ENCODE data around the gene ERICH2.
A peak's percentile ranks its signal among the peaks of the same experiment; 100 is the strongest.

The ERICH2 gene

GRCh38 chr2:170817093-170818035 lies 47.2 kb downstream of the ERICH2 start:
- peaks cover 81 to 94% of the 10 kb centered on the region in 2 donors for H3K27me3 ChIP-seq (ENCODE audit: control insufficient read depth in 1 of 2, insufficient read depth in 2 of 2, low read length in 2 of 2)
- peak overlapping the region; percentile 65 to 69 for H3K4me3 ChIP-seq (ENCODE audit: low read length in 2 of 2)
- H3K27ac ChIP-seq (ENCODE audit: low read length), result no peak overlapping the region
- no peaks in the 10 kb centered on the region for H3K9me3 ChIP-seq (ENCODE audit: control insufficient read depth in 2 of 2, low read length in 2 of 2)
- peaks cover 72% of the 10 kb centered on the region for H3K4me1 ChIP-seq (ENCODE audit: control insufficient read depth, insufficient read depth, low read length)
- no peaks in the 10 kb centered on the region for H3K36me3 ChIP-seq (ENCODE audit: control insufficient read depth in 2 of 2, insufficient read depth in 2 of 2, low read length in 2 of 2)
- no peak overlapping the region for H3K9ac ChIP-seq (ENCODE audit: low read length in 2 of 2)

GRCh38 chr2:170818036-170818751 lies 48.0 kb downstream of the ERICH2 start:
- H3K4me1 ChIP-seq (ENCODE audit: control insufficient read depth, insufficient read depth, low read length), result peaks cover 77% of the 10 kb centered on the region
- H3K4me3 ChIP-seq (ENCODE audit: low read length in 2 of 2), result peak overlapping the region; percentile 65 to 69
- H3K9me3 ChIP-seq (ENCODE audit: control insufficient read depth in 2 of 2, low read length in 2 of 2), result no peaks in the 10 kb centered on the region
- no peaks in the 10 kb centered on the region for H3K36me3 ChIP-seq (ENCODE audit: control insufficient read depth in 2 of 2, insufficient read depth in 2 of 2, low read length in 2 of 2)
- no peak overlapping the region for H3K27ac ChIP-seq (ENCODE audit: low read length)
- H3K9ac ChIP-seq (ENCODE audit: low read length in 2 of 2), result no peak overlapping the region
- H3K27me3 ChIP-seq (ENCODE audit: control insufficient read depth in 1 of 2, insufficient read depth in 2 of 2, low read length in 2 of 2), result peaks cover 82 to 99% of the 10 kb centered on the region in 2 donors

DNA sequence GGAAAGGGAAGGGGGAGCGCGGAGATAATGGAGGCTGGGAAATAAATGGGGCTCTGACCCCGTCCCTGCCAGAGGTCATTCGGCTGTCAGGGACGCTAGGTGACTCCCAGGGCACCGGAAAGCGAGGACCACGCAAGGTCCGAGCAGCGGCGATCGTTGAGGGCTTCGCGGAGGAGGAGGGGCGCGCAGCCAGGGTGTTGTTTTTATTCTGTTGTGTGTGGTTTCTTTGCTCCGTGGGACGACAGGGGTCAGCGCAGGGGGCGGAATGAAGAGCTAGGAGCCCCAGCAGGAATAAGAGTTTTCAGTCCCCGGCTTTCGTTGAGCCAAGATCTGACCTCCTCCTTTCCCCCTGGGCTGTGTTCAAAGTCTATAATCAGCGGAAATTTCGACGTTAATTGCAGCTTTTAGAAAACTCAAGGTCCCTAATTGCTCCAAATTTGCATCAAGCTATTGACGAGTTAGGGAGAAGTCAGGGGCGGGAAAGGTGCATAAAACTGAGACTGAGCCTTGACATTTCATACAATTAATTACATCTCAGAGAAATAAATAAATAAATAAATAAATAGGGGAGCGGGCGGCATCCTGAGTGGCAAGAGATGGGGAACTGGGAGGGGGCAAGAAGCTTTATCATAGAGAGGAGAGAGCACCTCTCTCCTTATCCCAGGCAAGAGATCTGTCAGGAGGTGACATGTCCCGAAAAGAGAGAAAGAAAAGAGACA lies 48.7 kb downstream of the ERICH2 start:
- Histone ChIP-seq H3K36me3 (ENCODE audit: control insufficient read depth in 2 of 2, insufficient read depth in 2 of 2, low read length in 2 of 2) (no peaks in the 10 kb centered on the region), H3K4me3 (ENCODE audit: low read length in 2 of 2) (peak overlapping the region in 1 of 2 donors; percentile 69), H3K9me3 (ENCODE audit: control insufficient read depth in 2 of 2, low read length in 2 of 2) (no peaks in the 10 kb centered on the region), H3K4me1 (ENCODE audit: control insufficient read depth, insufficient read depth, low read length) (peaks cover 80% of the 10 kb centered on the region), H3K27me3 (ENCODE audit: control insufficient read depth in 1 of 2, insufficient read depth in 2 of 2, low read length in 2 of 2) (peaks cover 78 to 97% of the 10 kb centered on the region in 2 donors), H3K9ac (ENCODE audit: low read length in 2 of 2) (no peak overlapping the region), H3K27ac (ENCODE audit: low read length) (no peak overlapping the region)

DNA sequence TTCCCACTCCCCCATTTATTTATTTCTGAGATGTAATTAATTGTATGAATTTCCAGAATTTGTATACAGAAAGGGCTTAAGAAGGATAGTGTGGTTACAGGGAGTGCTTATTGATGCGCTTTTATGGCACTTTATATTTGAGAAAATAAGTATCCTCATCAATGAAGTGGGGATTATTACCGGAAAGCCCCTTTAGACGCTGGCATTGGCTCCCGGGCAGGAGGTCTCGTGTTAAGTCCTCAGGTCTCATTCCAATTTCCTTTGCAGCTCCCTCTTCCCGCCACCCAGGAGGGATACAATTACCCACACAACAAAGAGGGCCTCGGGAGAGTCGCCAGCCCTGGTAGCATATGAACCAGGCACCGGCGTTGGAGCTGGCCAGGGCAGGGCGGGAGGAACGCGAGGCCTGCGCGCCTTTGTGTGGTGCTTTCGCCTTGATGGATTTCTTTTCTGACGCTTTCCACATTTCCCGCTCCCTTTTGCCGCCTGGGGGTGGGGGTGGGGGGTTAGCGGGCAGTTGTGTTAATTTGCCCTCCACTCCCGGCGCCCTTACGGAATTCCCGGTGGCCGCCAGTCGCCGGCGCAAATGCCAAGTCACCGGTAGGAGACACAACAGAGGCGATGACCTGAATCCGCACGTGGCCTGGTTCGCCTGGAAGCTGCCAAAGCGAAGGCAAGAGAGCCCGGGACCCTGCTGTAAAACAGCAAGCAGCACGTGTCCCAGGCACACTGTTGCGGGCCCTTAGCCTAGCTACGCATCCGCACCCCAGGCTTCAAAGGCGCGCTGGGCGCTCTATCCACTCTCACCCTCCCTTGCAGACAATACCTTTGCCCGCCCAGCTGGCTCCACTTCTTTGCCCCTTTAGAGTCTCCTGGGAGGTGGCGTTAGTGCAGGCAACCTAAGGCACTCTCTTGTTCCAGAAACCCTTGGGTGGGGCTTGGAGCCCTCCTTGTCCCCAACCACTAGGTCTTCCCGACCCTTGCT lies 49.8 kb downstream of the ERICH2 start:
- Histone ChIP-seq H3K27me3 (ENCODE audit: control insufficient read depth in 1 of 2, insufficient read depth in 2 of 2, low read length in 2 of 2) (peaks cover 76 to 95% of the 10 kb centered on the region in 2 donors), H3K9ac (ENCODE audit: low read length in 2 of 2) (no peak overlapping the region), H3K9me3 (ENCODE audit: control insufficient read depth in 2 of 2, low read length in 2 of 2) (no peaks in the 10 kb centered on the region), H3K36me3 (ENCODE audit: control insufficient read depth in 2 of 2, insufficient read depth in 2 of 2, low read length in 2 of 2) (no peaks in the 10 kb centered on the region), H3K27ac (ENCODE audit: low read length) (no peak overlapping the region), H3K4me1 (ENCODE audit: control insufficient read depth, insufficient read depth, low read length) (peaks cover 78% of the 10 kb centered on the region), H3K4me3 (ENCODE audit: low read length in 2 of 2) (peak overlapping the region; percentile 10 to 61)

DNA sequence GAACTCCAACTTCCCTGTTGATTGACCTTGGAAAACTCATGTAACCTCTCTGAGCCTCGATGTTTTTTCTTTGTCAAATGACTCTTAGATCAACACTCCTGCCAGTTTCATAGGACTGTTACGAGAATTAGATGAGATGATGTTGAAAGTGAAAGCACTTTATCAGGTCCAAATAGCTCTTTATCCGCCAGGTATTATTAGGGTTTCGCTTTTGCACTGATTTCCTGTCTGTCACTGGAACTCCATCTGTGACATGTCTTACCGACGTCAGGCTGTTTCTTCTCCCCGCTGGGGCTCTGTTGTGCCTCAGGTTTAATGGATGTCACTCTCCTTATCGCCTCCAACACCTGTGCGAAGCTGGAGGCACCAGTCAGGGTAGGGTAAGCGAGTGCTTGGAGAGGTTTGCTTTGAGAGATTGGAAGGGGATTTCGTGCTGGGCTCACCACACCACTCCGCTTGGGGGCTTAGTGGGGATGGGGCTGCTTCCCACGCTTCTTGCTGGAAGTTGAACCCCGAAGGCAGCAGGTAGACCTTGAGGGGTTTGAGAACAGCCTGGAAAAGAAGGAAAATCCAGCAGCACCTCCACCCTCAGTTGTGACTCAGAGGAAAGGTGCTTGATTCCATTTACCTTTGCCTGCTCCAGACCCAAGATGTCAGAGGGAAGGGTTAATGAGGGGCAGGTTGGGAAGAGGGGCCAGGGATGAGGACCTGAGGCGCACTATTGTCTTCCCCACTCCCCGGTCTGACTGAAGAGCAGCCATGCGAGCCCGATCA lies 50.8 kb downstream of the ERICH2 start:
- no peaks in the 10 kb centered on the region for H3K36me3 ChIP-seq (ENCODE audit: control insufficient read depth in 2 of 2, insufficient read depth in 2 of 2, low read length in 2 of 2)
- no peaks in the 10 kb centered on the region for H3K9me3 ChIP-seq (ENCODE audit: control insufficient read depth in 2 of 2, low read length in 2 of 2)
- peaks cover 67 to 90% of the 10 kb centered on the region in 2 donors for H3K27me3 ChIP-seq (ENCODE audit: control insufficient read depth in 1 of 2, insufficient read depth in 2 of 2, low read length in 2 of 2)
- H3K9ac ChIP-seq (ENCODE audit: low read length in 2 of 2), result no peak overlapping the region
- no peak overlapping the region for H3K27ac ChIP-seq (ENCODE audit: low read length)
- peak overlapping the region; percentile 10 to 61 for H3K4me3 ChIP-seq (ENCODE audit: low read length in 2 of 2)
- H3K4me1 ChIP-seq (ENCODE audit: control insufficient read depth, insufficient read depth, low read length), result peaks cover 69% of the 10 kb centered on the region

DNA sequence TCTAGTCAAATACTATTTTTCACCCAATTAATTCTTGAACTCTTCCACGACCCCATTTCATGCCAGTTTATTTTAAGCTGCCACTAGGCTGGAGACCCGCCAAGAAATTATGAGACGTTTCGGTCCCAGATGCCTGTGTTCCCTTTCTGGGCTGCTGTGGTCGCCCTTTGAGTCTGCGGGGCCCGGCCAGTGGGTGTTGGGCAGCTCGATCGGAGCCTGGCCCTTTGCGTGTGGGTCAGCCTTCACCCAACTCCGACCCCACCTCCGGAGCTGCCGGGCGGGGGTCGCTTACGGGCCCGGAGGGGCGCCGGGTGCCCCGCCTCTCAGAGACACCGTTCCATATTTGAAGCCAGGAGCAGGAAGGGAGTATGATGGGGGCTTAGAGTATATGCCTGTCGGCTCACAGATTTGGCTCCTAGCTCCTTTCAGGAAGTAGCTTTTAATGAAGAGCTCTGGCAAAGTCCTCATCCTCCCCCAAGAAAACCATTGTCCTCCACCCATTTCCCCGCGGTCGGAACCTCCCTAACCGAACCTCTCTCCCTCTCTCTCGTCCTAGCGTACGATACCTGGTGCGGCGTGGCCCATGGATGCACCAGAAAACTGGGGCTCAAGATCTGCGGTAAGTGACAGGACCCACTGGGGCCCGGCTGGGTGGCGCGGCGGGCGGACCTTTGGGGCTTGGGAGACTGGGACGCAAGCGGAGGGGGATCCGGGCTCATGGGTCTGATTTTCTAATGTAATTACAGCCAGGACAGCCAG lies 51.5 kb downstream of the ERICH2 start:
- Histone ChIP-seq H3K27ac (ENCODE audit: low read length) (no peak overlapping the region), H3K36me3 (ENCODE audit: control insufficient read depth in 2 of 2, insufficient read depth in 2 of 2, low read length in 2 of 2) (no peaks in the 10 kb centered on the region), H3K4me1 (ENCODE audit: control insufficient read depth, insufficient read depth, low read length) (peaks cover 61% of the 10 kb centered on the region), H3K9ac (ENCODE audit: low read length in 2 of 2) (no peak overlapping the region), H3K9me3 (ENCODE audit: control insufficient read depth in 2 of 2, low read length in 2 of 2) (no peaks in the 10 kb centered on the region), H3K27me3 (ENCODE audit: control insufficient read depth in 1 of 2, insufficient read depth in 2 of 2, low read length in 2 of 2) (peaks cover 63 to 83% of the 10 kb centered on the region in 2 donors), H3K4me3 (ENCODE audit: low read length in 2 of 2) (peak overlapping the region; percentile 35 to 66)

DNA sequence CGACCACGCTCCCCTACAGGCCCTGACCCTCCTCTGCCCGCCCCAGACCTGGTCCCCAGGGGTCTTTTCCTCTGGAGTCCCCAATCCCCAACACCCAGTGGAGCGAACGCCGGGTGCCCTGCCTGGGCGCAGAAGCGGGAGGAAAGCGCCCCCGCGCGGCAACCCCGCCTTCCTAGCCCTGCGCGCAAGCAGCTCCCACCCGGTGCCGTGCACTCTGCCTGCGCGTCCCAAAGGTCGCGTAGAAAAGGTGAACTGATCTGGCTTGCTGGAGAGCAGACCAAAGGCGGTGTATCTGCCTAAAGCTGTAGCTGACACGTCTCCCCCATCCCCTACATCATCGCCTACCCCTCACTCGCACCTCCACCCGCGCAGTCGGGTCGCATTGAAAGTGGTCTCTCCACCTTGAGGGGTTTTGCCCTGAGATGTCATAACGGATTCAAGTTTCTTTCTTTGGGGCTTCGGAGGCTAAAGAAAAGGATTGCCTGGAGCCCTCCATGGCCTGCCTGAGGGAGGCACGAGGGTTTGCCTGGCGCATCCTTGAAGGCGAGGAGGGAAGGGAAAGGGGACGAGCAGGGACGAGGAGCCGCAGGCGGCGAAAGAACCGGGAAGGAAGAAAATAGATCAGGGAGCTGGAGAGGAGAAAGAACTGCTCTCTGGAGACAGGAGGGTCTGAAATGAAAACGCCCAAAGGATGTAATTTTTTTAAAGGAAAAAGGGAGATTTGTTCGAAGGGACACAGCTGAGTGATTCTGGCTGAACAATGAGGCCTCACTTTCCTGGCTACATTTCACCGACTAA lies 52.3 kb downstream of the ERICH2 start:
- Histone ChIP-seq H3K27me3 (ENCODE audit: control insufficient read depth in 1 of 2, insufficient read depth in 2 of 2, low read length in 2 of 2) (peaks cover 66 to 80% of the 10 kb centered on the region in 2 donors), H3K27ac (ENCODE audit: low read length) (no peak overlapping the region), H3K36me3 (ENCODE audit: control insufficient read depth in 2 of 2, insufficient read depth in 2 of 2, low read length in 2 of 2) (no peaks in the 10 kb centered on the region), H3K9ac (ENCODE audit: low read length in 2 of 2) (no peak overlapping the region), H3K4me1 (ENCODE audit: control insufficient read depth, insufficient read depth, low read length) (peaks cover 54% of the 10 kb centered on the region), H3K4me3 (ENCODE audit: low read length in 2 of 2) (peak overlapping the region; percentile 25 to 66), H3K9me3 (ENCODE audit: control insufficient read depth in 2 of 2, low read length in 2 of 2) (no peaks in the 10 kb centered on the region)

DNA sequence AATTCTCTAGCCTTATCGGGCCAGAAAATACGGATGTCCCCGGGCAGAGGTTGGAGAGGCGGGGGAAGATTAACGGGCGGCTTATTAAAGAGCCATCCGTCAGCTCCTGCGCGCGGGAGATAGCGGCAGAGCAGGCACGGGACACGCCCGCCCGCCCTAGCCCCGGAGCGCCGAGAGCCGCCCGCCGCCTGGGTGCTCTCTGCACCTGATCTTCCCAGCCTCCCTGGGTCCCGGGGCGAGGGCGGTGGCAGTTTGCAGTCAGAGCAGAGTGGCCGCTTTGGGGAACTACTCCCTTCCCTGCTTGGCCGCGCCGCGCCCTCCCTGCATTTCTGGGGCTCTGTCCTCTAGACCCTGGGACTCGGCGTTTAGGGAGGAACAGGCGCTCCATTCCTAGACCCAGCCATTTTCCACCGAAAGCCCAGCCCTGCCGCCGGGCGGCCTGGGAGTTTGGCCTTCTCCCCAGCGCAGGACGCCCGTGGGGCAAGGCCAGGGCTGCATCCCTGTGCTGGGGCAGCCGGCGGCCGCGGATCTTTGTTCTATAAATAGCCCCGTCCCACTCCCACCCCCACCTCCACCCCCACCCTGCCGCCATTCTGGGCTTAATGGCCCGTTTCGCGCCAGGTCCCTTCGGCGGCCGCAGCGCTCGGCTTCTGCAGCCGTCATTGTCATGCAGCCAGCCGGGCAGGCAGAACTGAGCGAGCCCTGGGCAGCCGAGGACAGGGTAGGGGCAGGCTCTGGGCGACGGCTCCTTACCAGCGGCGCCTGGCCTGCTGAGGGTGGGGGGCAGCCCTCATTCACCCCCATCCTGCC lies 53.1 kb downstream of the ERICH2 start:
- Histone ChIP-seq H3K27me3 (ENCODE audit: control insufficient read depth in 1 of 2, insufficient read depth in 2 of 2, low read length in 2 of 2) (peaks cover 62 to 72% of the 10 kb centered on the region in 2 donors), H3K4me3 (ENCODE audit: low read length in 2 of 2) (peak overlapping the region; percentile 25 to 66), H3K9ac (ENCODE audit: low read length in 2 of 2) (no peak overlapping the region), H3K27ac (ENCODE audit: low read length) (no peak overlapping the region), H3K9me3 (ENCODE audit: control insufficient read depth in 2 of 2, low read length in 2 of 2) (no peaks in the 10 kb centered on the region), H3K36me3 (ENCODE audit: control insufficient read depth in 2 of 2, insufficient read depth in 2 of 2, low read length in 2 of 2) (no peaks in the 10 kb centered on the region), H3K4me1 (ENCODE audit: control insufficient read depth, insufficient read depth, low read length) (peaks cover 46% of the 10 kb centered on the region)

Measured in stomach smooth muscle (tissue), 2 donors.